Stomach (tissue), 19 donors: Measurements from ENCODE around the gene AVL9. TPM values are rescaled to one million over a fixed set of nuclear protein-coding genes. Genes with fewer than 3 reads are reported as not detected.

Experiments used
- DNase-seq, 2 donors: peaks; one replicate each; pipeline versions ENCODE4 v3.0.0 to v3.0.0-alpha.2; 2013 to 2019
- H3K27ac ChIP-seq, 5 donors: fragments of 200-600 bp in 4 of 5; sonication (generic) in 4 of 5; one replicate each; pipeline ENCODE4 v1.5.1; 2013 to 2019; ENCODE audit warnings: mild to moderate bottlenecking in 1 of 5, moderate library complexity in 1 of 5
- H3K27me3 ChIP-seq, 3 donors: fragments of 200-600 bp; sonication (generic); one replicate each; pipeline ENCODE4 v1.5.1; 2017 to 2019; ENCODE audit warnings: mixed run types in 1 of 3
- H3K36me3 ChIP-seq, 4 donors: fragments of 200-600 bp; sonication (generic); 1 replicate in 3 of 4; 2 replicates in 1 of 4; pipeline ENCODE4 v1.5.1; 2016 to 2019
- H3K4me1 ChIP-seq, 4 donors: fragments of 200-600 bp; sonication (generic); one replicate each; pipeline ENCODE4 v1.5.1; 2016 to 2019
- H3K4me3 ChIP-seq, 4 donors: fragments of 200-600 bp; sonication (generic) in 3 of 4; one replicate each; pipeline ENCODE4 v1.5.1; 2016 to 2019; ENCODE audit warnings: mild to moderate bottlenecking in 1 of 4
- H3K9me3 ChIP-seq, 4 donors: fragments of 200-600 bp; sonication (generic); one replicate each; pipeline ENCODE4 v1.5.1; 2016 to 2019
- CTCF ChIP-seq, 7 experiments: fragments of 450-650 bp in 4 of 7; fragments of 200-600 bp in 3 of 7; sonication (generic) in 3 of 7; IDR thresholded peaks; one replicate each; pipeline ENCODE4 v1.5.1; 2016 to 2019; ENCODE audit warnings: antibody characterized with exemption in 7 of 7, control low read depth in 2 of 7, mild to moderate bottlenecking in 1 of 7
- EP300 ChIP-seq: sonication (generic); formaldehyde crosslinking; IDR thresholded peaks from one replicate; pipeline ENCODE4 v1.6.1; 2017; ENCODE audit warnings: antibody characterized with exemption
- POLR2A ChIP-seq, 4 donors: fragments of 450-650 bp; IDR thresholded peaks; one replicate each; pipeline ENCODE4 v1.6.1; 2016; ENCODE audit warnings: antibody characterized with exemption in 4 of 4, control low read depth in 2 of 4, mild to moderate bottlenecking in 1 of 4, moderate library complexity in 1 of 4
- POLR2AphosphoS5 ChIP-seq, 3 donors: sonication (generic); formaldehyde crosslinking; IDR thresholded peaks; one replicate each; pipeline ENCODE4 v1.6.1; 2016; ENCODE audit warnings: antibody characterized with exemption in 3 of 3
- WGBS, 5 donors: extraction: QIAGEN DNeasy Blood & Tissue Kit in 3 of 5; methylation state at CpG; one replicate each; pipeline versions ENCODE4 v1.1.5 to v1.1.7; 2013 to 2018; 5-methylcytosine and 5-hydroxymethylcytosine counted together
- intact Hi-C: fragments of 100-400 bp; cut with DNase I; formaldehyde crosslinking; loops from one replicate; pipeline ENCODE4 v1.15.1; 2023; ENCODE audit warnings: low total_unique reads
- long read RNA-seq, 10 donors: transcript quantifications; one replicate each; lab custom pipeline, GENCODE V29; 2026
- polyA plus RNA-seq, 3 donors: library from polyadenylated mRNA; stranded (reverse); fragments of 200-250 nt; gene quantifications; one replicate each; pipeline ENCODE4 v1.2.3, GENCODE V29; 2013
- total RNA-seq, 5 donors: library from RNA; depleted of rRNA; stranded (reverse); fragments of >200 nt; gene quantifications; one replicate each; pipeline versions ENCODE4 v1.1.0 to v1.2.3, GENCODE V29; 2014 to 2016
- donor health status: healthy with polysubstance abuse.
- donor health status: Bipolar disorder and iron deficiency.
- donor health status: healthy.

The AVL9 gene
- total RNA-seq = 100 to 1,000 TPM in 1 of 5 donors, 10 to 100 TPM in 4; 19.6 to 197 (median 55.8) TPM
- polyA plus RNA-seq = 1 to 10 TPM; 7.2 to 8.1 (median 7.7) TPM
- long read RNA-seq, donor 1, full-length matches to known transcripts = 1 of 1 reads
- long read RNA-seq, donor 1, partial matches to known transcripts = 0 of 1 reads
- long read RNA-seq, donor 1, other reads (novel, unspliced or antisense) = 0 of 1 reads
- long read RNA-seq, donor 2 = 0 reads
- long read RNA-seq, donor 3, full-length matches to known transcripts = 1 of 1 reads
- long read RNA-seq, donor 3, partial matches to known transcripts = 0 of 1 reads
- long read RNA-seq, donor 3, other reads (novel, unspliced or antisense) = 0 of 1 reads
- long read RNA-seq, donor 4 = 0 reads
- long read RNA-seq, donor 5, full-length matches to known transcripts = 3 of 3 reads
- long read RNA-seq, donor 5, partial matches to known transcripts = 0 of 3 reads
- long read RNA-seq, donor 5, other reads (novel, unspliced or antisense) = 0 of 3 reads
- long read RNA-seq, donor 6, full-length matches to known transcripts = 4 of 10 reads
- long read RNA-seq, donor 6, partial matches to known transcripts = 6 of 10 reads
- long read RNA-seq, donor 6, other reads (novel, unspliced or antisense) = 0 of 10 reads
- long read RNA-seq, donor 7 = 0 reads
- long read RNA-seq, donor 8, full-length matches to known transcripts = 2 of 2 reads
- long read RNA-seq, donor 8, partial matches to known transcripts = 0 of 2 reads
- long read RNA-seq, donor 8, other reads (novel, unspliced or antisense) = 0 of 2 reads
- long read RNA-seq, donor 9, full-length matches to known transcripts = 1 of 1 reads
- long read RNA-seq, donor 9, partial matches to known transcripts = 0 of 1 reads
- long read RNA-seq, donor 9, other reads (novel, unspliced or antisense) = 0 of 1 reads
- long read RNA-seq, donor 10, full-length matches to known transcripts = 1 of 1 reads
- long read RNA-seq, donor 10, partial matches to known transcripts = 0 of 1 reads
- long read RNA-seq, donor 10, other reads (novel, unspliced or antisense) = 0 of 1 reads

- TF ChIP-seq POLR2AphosphoS5 (IDR thresholded peaks at IDR 0.05) (peak; percentile 84 to 98 (median 94)), POLR2A (IDR thresholded peaks at IDR 0.05) (peak in 2 of 4 donors; percentile 56 to 61), CTCF (IDR thresholded peaks at IDR 0.05) (no peak)
- H3K27ac ChIP-seq = peak within 1 kb of the TSS; percentile 97 to 99 (median 99)
- DNase-seq = peak; percentile 98 to 99
- peaks cover 20 to 45% (median 26%) of the 10 kb centered on the region in 4 donors for H3K4me1 ChIP-seq
- H3K4me3 ChIP-seq = peak within 1 kb of the TSS; percentile 80 to 99 (median 96)
- H3K27me3 ChIP-seq = no peaks in the 10 kb centered on the region
- 0 to 1% (median 1%) methylated on average over 17 to 67 of the region's 67 CpGs for WGBS, 5 donors
- H3K36me3 ChIP-seq = no peaks in the 10 kb centered on the region
- H3K9me3 ChIP-seq = no peaks in the 10 kb centered on the region
- intact Hi-C loops = no loop called here
Observed at GRCh38 chr7:32495298-32496051, at the start of gene AVL9. TSS of gene AVL9 (plus strand) at chr7:32495489. CDS start at chr7:32495710, 221 bp downstream.

GRCh38 chr7:32447218-32447617 is 48.1 kb upstream of the AVL9 start:
- 70 to 84% (median 71%) methylated on average over 2 of the region's 2 CpGs for WGBS, 5 donors
- Histone ChIP-seq H3K27ac (no peak overlapping the region), H3K36me3 (no peaks in the 10 kb centered on the region), H3K9me3 (peaks cover 0 to 8% (median 3%) of the 10 kb centered on the region in 4 donors), H3K4me1 (no peaks in the 10 kb centered on the region), H3K4me3 (no peak overlapping the region), H3K27me3 (no peaks in the 10 kb centered on the region)
- TF ChIP-seq POLR2A (IDR thresholded peaks at IDR 0.05) = no peak
- TF ChIP-seq POLR2AphosphoS5 (IDR thresholded peaks at IDR 0.05) = no peak
- TF ChIP-seq EP300 = no peak
- no peak for TF ChIP-seq CTCF (IDR thresholded peaks at IDR 0.05)
- intact Hi-C loops = no loop called here
- no peak for DNase-seq

- 63 to 72% (median 66%) methylated on average over 8 of the region's 8 CpGs for WGBS, 5 donors
- Histone ChIP-seq H3K9me3 (no peaks in the 10 kb centered on the region), H3K4me1 (no peaks in the 10 kb centered on the region), H3K27me3 (no peaks in the 10 kb centered on the region), H3K27ac (no peak overlapping the region), H3K36me3 (no peaks in the 10 kb centered on the region), H3K4me3 (no peak overlapping the region)
- TF ChIP-seq EP300 (no peak), POLR2AphosphoS5 (IDR thresholded peaks at IDR 0.05) (no peak), POLR2A (IDR thresholded peaks at IDR 0.05) (no peak), CTCF (IDR thresholded peaks at IDR 0.05) (no peak)
- intact Hi-C loops = no loop called here
- no peak for DNase-seq
Observed at GRCh38 chr7:32453341-32454011, 41.8 kb upstream of the AVL9 start.
